H1 (cell line): ENCODE results near the gene PTPRJ.

Experiments
- CHD1 ChIP-seq: IDR thresholded peaks from 2 replicates; pipeline ENCODE4 v1.6.1; 2012; ENCODE audit warnings: low read depth, low read length, improper control_type of control experiment
- TF ChIP-seq, protein P1 (sequence below), 3 experiments: IDR thresholded peaks; 1 replicate in 2 of 3; 2 replicates in 1 of 3; pipeline versions ENCODE4 v1.5.1 to v1.6.1; 2011; ENCODE audit warnings: low read length in 3 of 3, mild to moderate bottlenecking in 3 of 3, inconsistent platforms in 2 of 3, low read depth in 1 of 3, moderate library complexity in 1 of 3; ENCODE audit not compliant: insufficient read depth in 1 of 3; ENCODE audit errors: control extremely low read depth in 1 of 3
- TF ChIP-seq, protein P2 (sequence below): IDR thresholded peaks from 2 replicates; pipeline ENCODE4 v1.6.1; 2012; ENCODE audit warnings: inconsistent platforms

DNA sequence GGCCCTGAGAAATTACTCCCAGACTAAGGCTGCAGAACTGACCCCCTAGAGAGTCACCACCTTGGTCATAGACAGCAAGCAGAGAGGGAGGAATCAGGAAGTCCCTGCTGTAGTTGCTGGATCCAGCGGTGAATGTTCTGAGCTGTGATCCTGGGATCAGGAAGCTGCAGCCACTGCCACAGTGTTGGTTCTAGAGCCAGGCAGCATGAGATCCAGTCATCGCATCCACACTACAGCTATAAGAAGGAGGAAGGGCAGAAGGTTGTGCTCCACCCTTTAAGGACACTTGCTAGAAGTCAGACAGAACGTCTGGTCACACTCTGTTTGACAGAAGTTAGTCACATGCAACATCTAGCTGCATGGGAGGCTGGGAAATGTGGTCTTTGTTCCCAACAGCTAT, 131.5 kb downstream of the PTPRJ start:
- TF ChIP-seq, protein P1, sequence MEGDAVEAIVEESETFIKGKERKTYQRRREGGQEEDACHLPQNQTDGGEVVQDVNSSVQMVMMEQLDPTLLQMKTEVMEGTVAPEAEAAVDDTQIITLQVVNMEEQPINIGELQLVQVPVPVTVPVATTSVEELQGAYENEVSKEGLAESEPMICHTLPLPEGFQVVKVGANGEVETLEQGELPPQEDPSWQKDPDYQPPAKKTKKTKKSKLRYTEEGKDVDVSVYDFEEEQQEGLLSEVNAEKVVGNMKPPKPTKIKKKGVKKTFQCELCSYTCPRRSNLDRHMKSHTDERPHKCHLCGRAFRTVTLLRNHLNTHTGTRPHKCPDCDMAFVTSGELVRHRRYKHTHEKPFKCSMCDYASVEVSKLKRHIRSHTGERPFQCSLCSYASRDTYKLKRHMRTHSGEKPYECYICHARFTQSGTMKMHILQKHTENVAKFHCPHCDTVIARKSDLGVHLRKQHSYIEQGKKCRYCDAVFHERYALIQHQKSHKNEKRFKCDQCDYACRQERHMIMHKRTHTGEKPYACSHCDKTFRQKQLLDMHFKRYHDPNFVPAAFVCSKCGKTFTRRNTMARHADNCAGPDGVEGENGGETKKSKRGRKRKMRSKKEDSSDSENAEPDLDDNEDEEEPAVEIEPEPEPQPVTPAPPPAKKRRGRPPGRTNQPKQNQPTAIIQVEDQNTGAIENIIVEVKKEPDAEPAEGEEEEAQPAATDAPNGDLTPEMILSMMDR (IDR thresholded peaks at IDR 0.05; ENCODE audit: control extremely low read depth in 1 of 3, insufficient read depth in 1 of 3, low read depth in 1 of 3, low read length in 3 of 3) = no peak
- TF ChIP-seq, protein P2, sequence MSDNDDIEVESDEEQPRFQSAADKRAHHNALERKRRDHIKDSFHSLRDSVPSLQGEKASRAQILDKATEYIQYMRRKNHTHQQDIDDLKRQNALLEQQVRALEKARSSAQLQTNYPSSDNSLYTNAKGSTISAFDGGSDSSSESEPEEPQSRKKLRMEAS = no peak
- TF ChIP-seq CHD1 = no peak
